Measurements from ENCODE around the gene FOXP2. TPM values are rescaled to one million over a fixed set of nuclear protein-coding genes. Genes with fewer than 3 reads are reported as not detected.
"Not testable (repeated sequence)": the region's sequence is repeated elsewhere in the genome, so short reads cannot be mapped to it uniquely, and the experiment has no call there.

The FOXP2 gene
- polyA plus RNA-seq, 1 donor: 9.7 TPM

DNA sequence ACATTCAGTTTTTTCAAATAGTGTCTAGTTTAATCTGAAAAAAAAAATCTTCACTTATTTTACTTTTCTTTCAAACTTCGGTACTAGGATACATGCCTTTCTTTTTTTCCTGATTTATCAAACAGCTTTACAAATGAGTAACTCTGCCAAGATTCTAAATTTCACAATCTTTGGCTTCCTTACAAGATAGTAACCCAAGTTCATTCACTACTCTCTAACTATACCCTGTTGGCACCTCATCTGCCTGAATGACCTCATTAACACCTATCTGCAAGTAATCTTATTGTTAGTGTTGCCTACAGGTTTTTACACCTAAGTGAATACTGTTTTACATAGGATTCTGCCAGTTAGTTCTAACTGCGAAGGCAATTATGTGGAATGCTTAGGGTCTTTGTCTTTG, 159.8 kb downstream of the FOXP2 start:
- Histone ChIP-seq H3K27me3 (ENCODE audit: control insufficient read depth, insufficient read depth, low read length) (no peaks in the 10 kb centered on the region), H3K36me3 (ENCODE audit: control insufficient read depth, insufficient read depth, low read length) (no peaks in the 10 kb centered on the region), H3K4me1 (ENCODE audit: control insufficient read depth, insufficient read depth, low read length) (no peaks in the 10 kb centered on the region), H3K9me3 (ENCODE audit: control insufficient read depth, low read depth, low read length) (no peaks in the 10 kb centered on the region), H3K4me3 (ENCODE audit: low read length) (no peak overlapping the region), H3K27ac (ENCODE audit: low read length) (no peak overlapping the region)
- peak in 1 of 2 donors; percentile 5 for DNase-seq
- 18% methylated on average over 1 of the region's 2 CpGs for WGBS (ENCODE audit: insufficient coverage, low lambda C conversion rate)

DNA sequence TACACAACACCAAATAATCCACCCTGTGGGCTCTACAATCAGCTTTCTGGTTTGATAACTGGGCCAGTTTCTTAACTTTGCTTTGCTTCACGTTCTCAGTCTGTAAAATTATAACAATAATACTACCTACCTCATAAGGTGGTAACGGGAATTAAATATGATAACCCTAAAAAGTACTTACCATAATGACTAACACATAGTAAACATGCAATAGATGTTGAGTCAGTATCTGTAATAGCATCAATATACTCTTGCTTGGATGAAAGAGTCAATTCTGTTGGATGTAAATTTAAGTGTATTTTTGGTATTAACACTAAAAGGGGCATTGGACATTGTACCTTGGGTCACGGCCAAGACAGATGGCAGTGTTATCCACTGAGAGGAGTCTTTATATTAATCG, 160.5 kb downstream of the FOXP2 start:
- Histone ChIP-seq H3K27ac (ENCODE audit: low read length) (no peak overlapping the region), H3K4me1 (ENCODE audit: control insufficient read depth, insufficient read depth, low read length) (no peaks in the 10 kb centered on the region), H3K4me3 (ENCODE audit: low read length) (no peak overlapping the region), H3K9me3 (ENCODE audit: control insufficient read depth, low read depth, low read length) (no peaks in the 10 kb centered on the region), H3K36me3 (ENCODE audit: control insufficient read depth, insufficient read depth, low read length) (no peaks in the 10 kb centered on the region), H3K27me3 (ENCODE audit: control insufficient read depth, insufficient read depth, low read length) (no peaks in the 10 kb centered on the region)
- no peak for DNase-seq
- 67% methylated on average over 1 of the region's 4 CpGs for WGBS (ENCODE audit: insufficient coverage, low lambda C conversion rate)

DNA sequence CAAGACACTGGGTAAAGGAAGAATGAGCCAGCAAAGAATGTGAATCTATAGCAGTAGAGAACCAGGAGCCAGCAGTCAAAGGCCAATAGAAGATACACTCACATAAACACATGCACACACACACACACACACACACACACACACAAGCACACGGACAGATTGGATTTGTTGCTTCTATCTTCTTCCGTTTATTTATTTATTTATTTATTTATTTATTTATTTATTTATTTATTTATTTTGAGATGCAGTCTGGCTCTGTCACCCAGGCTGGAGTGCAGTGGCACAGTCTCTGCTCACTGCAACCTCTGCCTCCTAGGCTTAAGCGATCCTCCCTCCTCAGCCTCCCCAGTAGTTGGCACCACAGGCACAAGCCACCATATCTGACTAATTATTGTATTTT, 166.3 kb downstream of the FOXP2 start:
- WGBS (ENCODE audit: insufficient coverage, low lambda C conversion rate): no CpG with 5 or more reads among the region's 3 CpGs

DNA sequence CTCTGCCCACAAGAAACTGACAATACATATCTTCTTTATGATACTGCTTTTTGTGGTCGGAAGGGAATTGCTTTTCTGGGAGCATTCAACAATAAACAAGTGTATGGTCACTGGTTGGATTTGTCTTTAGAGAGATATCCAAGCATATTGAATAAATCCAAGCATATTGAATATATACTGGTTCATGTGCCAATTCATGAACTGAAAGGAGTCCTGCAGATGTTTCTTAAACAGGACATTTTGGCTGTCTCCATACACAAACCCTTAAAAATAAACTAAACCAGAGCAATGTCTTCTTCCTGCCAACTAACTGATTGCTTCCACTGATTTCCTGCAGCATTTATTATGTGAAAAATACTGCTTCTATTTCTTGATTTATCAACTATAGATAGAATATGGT, 173.9 kb downstream of the FOXP2 start:
- no peaks in the 10 kb centered on the region for H3K4me1 ChIP-seq (ENCODE audit: control insufficient read depth, insufficient read depth, low read length)
- H3K36me3 ChIP-seq (ENCODE audit: control insufficient read depth, insufficient read depth, low read length): no peaks in the 10 kb centered on the region
- H3K27me3 ChIP-seq (ENCODE audit: control insufficient read depth, insufficient read depth, low read length): no peaks in the 10 kb centered on the region
- no peak overlapping the region for H3K27ac ChIP-seq (ENCODE audit: low read length)
- no peak overlapping the region for H3K4me3 ChIP-seq (ENCODE audit: low read length)
- DNase-seq: no peak
- H3K9me3 ChIP-seq (ENCODE audit: control insufficient read depth, low read depth, low read length): no peaks in the 10 kb centered on the region
- no CpG with 5 or more reads among the region's 1 CpG for WGBS (ENCODE audit: insufficient coverage, low lambda C conversion rate)

More for the DNA sequence above, 166.3 kb downstream of the FOXP2 start:
- not testable (repeated sequence) for H3K36me3 ChIP-seq (ENCODE audit: control insufficient read depth, insufficient read depth, low read length); H3K27ac ChIP-seq (ENCODE audit: low read length); H3K4me3 ChIP-seq (ENCODE audit: low read length); DNase-seq; H3K27me3 ChIP-seq (ENCODE audit: control insufficient read depth, insufficient read depth, low read length); H3K9me3 ChIP-seq (ENCODE audit: control insufficient read depth, low read depth, low read length); H3K4me1 ChIP-seq (ENCODE audit: control insufficient read depth, insufficient read depth, low read length)

DNA sequence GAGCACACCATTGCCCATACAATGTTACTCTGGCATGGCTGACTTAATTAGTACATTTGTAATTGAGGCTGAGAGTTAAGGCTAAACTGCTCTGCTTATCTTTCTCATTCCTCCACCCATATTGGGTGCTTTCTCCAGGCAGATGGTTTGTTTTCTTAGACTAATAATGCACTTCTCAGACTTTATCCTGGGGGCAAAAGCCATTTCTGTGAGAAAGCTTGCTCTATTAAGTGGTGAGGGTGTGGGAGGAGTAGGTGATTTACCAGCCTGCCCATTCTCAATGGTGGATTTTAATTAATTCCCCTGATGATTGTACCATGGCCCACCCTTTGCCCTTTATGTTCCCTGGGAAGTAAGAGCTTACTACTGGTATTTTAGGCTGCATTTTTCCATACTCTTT, 174.8 kb downstream of the FOXP2 start:
- peak; percentile 5 to 48 for DNase-seq
- H3K4me3 ChIP-seq (ENCODE audit: low read length): no peak overlapping the region
- no peaks in the 10 kb centered on the region for H3K36me3 ChIP-seq (ENCODE audit: control insufficient read depth, insufficient read depth, low read length)
- H3K27ac ChIP-seq (ENCODE audit: low read length): no peak overlapping the region
- H3K4me1 ChIP-seq (ENCODE audit: control insufficient read depth, insufficient read depth, low read length): no peaks in the 10 kb centered on the region
- H3K9me3 ChIP-seq (ENCODE audit: control insufficient read depth, low read depth, low read length): no peaks in the 10 kb centered on the region
- no peaks in the 10 kb centered on the region for H3K27me3 ChIP-seq (ENCODE audit: control insufficient read depth, insufficient read depth, low read length)

DNA sequence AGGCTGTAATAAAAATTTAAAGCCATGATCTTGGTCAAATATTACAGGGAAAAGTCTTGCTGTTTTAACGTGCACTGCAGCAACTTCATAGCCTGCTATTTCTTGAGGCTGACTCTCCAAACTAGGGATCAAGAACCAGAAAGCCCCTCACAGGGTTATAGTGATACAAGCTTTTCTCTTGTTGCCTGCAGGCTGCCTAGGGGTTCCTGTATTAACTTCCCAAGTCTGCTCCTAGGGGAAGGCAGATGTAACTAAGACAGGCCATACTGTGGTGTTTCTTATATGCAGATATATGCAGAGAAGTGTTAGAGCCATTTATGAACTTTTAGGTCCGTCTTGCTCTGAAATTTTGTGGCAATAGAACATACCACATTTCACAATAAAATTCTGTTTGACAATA, 175.7 kb downstream of the FOXP2 start:
- Histone ChIP-seq H3K4me1 (ENCODE audit: control insufficient read depth, insufficient read depth, low read length) (no peaks in the 10 kb centered on the region), H3K27ac (ENCODE audit: low read length) (no peak overlapping the region), H3K4me3 (ENCODE audit: low read length) (no peak overlapping the region), H3K36me3 (ENCODE audit: control insufficient read depth, insufficient read depth, low read length) (no peaks in the 10 kb centered on the region), H3K27me3 (ENCODE audit: control insufficient read depth, insufficient read depth, low read length) (no peaks in the 10 kb centered on the region), H3K9me3 (ENCODE audit: control insufficient read depth, low read depth, low read length) (no peaks in the 10 kb centered on the region)
- no peak for DNase-seq
- WGBS (ENCODE audit: insufficient coverage, low lambda C conversion rate): no CpG with 5 or more reads among the region's 2 CpGs

DNA sequence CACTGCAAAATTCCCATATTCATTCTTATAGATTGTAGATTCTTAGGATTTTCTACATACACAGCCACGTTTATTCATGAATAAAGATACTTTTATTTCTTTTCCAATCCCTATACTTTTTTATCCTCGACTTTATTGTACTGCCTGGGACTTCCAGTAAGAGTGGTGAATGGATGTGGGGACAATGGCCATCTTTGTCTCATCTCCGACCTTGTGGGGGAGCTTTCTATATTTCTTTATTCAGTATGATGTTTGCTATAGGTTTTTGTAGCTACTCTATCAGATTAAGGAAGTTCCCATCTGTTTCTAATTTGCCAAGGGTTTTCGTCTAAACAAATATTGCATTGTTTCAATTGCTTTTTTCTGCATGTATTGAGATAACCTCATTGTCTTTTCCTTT, 184.3 kb downstream of the FOXP2 start:
- Histone ChIP-seq H3K4me3 (ENCODE audit: low read length) (no peak overlapping the region), H3K27me3 (ENCODE audit: control insufficient read depth, insufficient read depth, low read length) (no peaks in the 10 kb centered on the region), H3K4me1 (ENCODE audit: control insufficient read depth, insufficient read depth, low read length) (no peaks in the 10 kb centered on the region), H3K36me3 (ENCODE audit: control insufficient read depth, insufficient read depth, low read length) (no peaks in the 10 kb centered on the region), H3K9me3 (ENCODE audit: control insufficient read depth, low read depth, low read length) (no peaks in the 10 kb centered on the region), H3K27ac (ENCODE audit: low read length) (no peak overlapping the region)
- WGBS (ENCODE audit: insufficient coverage, low lambda C conversion rate): 88% methylated on average over 4 of the region's 4 CpGs
- DNase-seq: no peak

DNA sequence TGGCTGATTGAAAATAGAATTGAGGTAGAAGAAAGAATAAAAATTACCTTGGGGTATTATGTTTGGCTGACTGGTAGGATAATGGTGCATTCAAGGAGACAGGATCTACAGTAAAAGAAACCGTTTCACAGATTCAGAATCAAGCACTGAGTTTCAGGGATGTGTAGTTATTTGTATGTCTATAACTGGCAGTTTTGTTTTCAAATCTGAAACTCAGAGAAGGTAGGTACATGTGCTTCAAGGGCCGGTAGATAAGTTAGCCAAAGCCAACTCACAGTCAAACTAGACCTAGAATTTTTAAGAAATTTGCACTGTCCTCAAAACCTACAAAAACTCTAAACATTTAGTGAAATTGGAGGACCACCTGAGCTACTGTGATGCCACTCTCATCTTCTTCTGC, 191.5 kb downstream of the FOXP2 start:
- Histone ChIP-seq H3K36me3 (ENCODE audit: control insufficient read depth, insufficient read depth, low read length) (no peaks in the 10 kb centered on the region), H3K27ac (ENCODE audit: low read length) (no peak overlapping the region), H3K4me1 (ENCODE audit: control insufficient read depth, insufficient read depth, low read length) (no peaks in the 10 kb centered on the region), H3K27me3 (ENCODE audit: control insufficient read depth, insufficient read depth, low read length) (no peaks in the 10 kb centered on the region), H3K4me3 (ENCODE audit: low read length) (no peak overlapping the region), H3K9me3 (ENCODE audit: control insufficient read depth, low read depth, low read length) (no peaks in the 10 kb centered on the region)
- no CpG with 5 or more reads among the region's 2 CpGs for WGBS (ENCODE audit: insufficient coverage, low lambda C conversion rate)
- no peak for DNase-seq

DNA sequence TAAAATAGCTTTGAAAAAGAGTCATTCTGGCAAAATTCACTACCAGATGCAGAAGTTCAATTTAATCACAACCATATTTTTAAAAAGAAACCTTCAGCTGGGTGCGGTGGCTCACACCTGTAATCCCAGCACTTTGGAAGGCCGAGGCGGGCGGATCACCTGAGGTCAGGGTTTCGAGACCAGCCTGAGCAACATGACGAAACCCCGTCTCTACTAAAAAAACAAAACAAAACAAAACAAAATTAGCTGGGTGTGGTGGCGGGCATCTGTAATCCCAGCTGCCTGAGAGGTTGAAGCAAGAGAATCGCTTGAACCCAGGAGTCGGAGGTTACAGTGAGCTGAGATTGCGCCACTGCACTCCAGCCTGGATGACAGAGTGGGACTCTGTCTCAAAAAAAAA, 194.2 kb downstream of the FOXP2 start:
- not testable (repeated sequence) for H3K36me3 ChIP-seq (ENCODE audit: control insufficient read depth, insufficient read depth, low read length); DNase-seq; H3K4me1 ChIP-seq (ENCODE audit: control insufficient read depth, insufficient read depth, low read length); H3K27ac ChIP-seq (ENCODE audit: low read length); H3K27me3 ChIP-seq (ENCODE audit: control insufficient read depth, insufficient read depth, low read length); H3K4me3 ChIP-seq (ENCODE audit: low read length); H3K9me3 ChIP-seq (ENCODE audit: control insufficient read depth, low read depth, low read length)
- whole genome bisulfite sequencing (ENCODE audit: insufficient coverage, low lambda C conversion rate): no CpG with 5 or more reads among the region's 11 CpGs

DNA sequence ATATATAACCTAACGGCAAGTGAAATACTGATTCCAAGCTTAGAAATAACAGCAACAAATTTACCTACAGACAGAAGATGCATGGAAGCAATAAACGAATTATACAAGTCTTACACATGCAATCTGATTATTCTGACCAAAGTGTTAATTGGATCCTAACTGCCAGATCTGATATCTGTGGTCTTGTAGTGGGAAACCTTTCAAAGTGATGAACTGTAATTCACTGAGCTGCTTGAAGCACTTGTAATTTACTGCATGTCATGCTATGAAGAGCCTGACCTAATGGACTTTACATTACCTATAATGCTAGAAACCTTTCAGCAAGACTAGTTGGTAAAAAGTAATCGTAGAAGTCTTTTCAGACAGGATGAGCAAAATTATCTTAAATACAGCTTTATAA, 205.6 kb downstream of the FOXP2 start:
- Histone ChIP-seq H3K4me3 (ENCODE audit: low read length) (no peak overlapping the region), H3K27ac (ENCODE audit: low read length) (no peak overlapping the region), H3K9me3 (ENCODE audit: control insufficient read depth, low read depth, low read length) (no peaks in the 10 kb centered on the region), H3K36me3 (ENCODE audit: control insufficient read depth, insufficient read depth, low read length) (no peaks in the 10 kb centered on the region), H3K4me1 (ENCODE audit: control insufficient read depth, insufficient read depth, low read length) (peaks cover 3% of the 10 kb centered on the region), H3K27me3 (ENCODE audit: control insufficient read depth, insufficient read depth, low read length) (no peaks in the 10 kb centered on the region)
- DNase-seq: no peak
- 86% methylated on average over 1 of the region's 3 CpGs for WGBS (ENCODE audit: insufficient coverage, low lambda C conversion rate)

DNA sequence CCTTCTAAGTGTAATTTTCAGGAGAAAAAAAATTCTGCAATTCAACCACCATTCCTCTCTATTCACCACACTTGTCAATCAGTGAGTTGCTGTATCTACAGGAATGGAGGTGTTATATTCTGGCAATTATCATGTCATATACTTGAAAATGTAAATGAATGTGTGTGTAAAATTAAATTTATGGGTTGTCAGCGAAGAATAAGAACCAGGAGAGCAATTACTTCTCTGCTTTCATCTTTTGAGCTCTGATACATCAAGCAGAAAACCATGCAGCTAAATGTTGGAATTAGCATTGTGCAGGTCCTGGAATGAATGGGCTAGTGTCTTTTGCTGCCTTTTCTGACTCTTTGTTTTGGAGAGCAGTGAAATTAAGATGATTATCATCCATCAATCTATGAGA, 207.6 kb downstream of the FOXP2 start:
- Histone ChIP-seq H3K4me1 (ENCODE audit: control insufficient read depth, insufficient read depth, low read length) (peaks cover 3% of the 10 kb centered on the region), H3K27me3 (ENCODE audit: control insufficient read depth, insufficient read depth, low read length) (no peaks in the 10 kb centered on the region), H3K27ac (ENCODE audit: low read length) (no peak overlapping the region), H3K36me3 (ENCODE audit: control insufficient read depth, insufficient read depth, low read length) (no peaks in the 10 kb centered on the region), H3K9me3 (ENCODE audit: control insufficient read depth, low read depth, low read length) (no peaks in the 10 kb centered on the region), H3K4me3 (ENCODE audit: low read length) (no peak overlapping the region)
- DNase-seq: no peak
- WGBS (ENCODE audit: insufficient coverage, low lambda C conversion rate): no CpG with 5 or more reads among the region's 1 CpG

All from large intestine (tissue), 3 donors.